NCI-H69 (cell line): ENCODE results near the gene LAMP2.
"Not testable (repeated sequence)": the region's sequence is repeated elsewhere in the genome, so short reads cannot be mapped to it uniquely, and the experiment has no call there.

Source experiments
- DNase-seq: peaks from one replicate; lab custom pipeline; 2025; lab: John Stamatoyannopoulos, UW

LAMP2 gene

GRCh38 chrX:120468825-120469525 is at the start of gene LAMP2:
Gene LAMP2 (minus strand): TSS chrX:120469296. CDS start chrX:120469169, 127 bp downstream.
- peak; percentile 91 for DNase-seq

- DNase-seq = no peak
Observed at GRCh38 chrX:120517936-120518335, 48.8 kb upstream of the LAMP2 start.

GRCh38 chrX:120514236-120514635 is 45.1 kb upstream of the LAMP2 start:
- peak; percentile 9 for DNase-seq

- DNase-seq = no peak
Observed at GRCh38 chrX:120512627-120513026, 43.5 kb upstream of the LAMP2 start.

GRCh38 chrX:120512222-120512621 is 43.1 kb upstream of the LAMP2 start:
- no peak for DNase-seq

- no peak for DNase-seq
Observed at GRCh38 chrX:120504569-120504968, 35.5 kb upstream of the LAMP2 start.

GRCh38 chrX:120499301-120500072 is 30.4 kb upstream of the LAMP2 start:
- DNase-seq = no peak

- not testable (repeated sequence) for DNase-seq
Observed at GRCh38 chrX:120490119-120490518, 21.0 kb upstream of the LAMP2 start.

- DNase-seq = no peak
Observed at GRCh38 chrX:120486786-120487185, 17.7 kb upstream of the LAMP2 start.

- peak; percentile 90 for DNase-seq
Observed at GRCh38 chrX:120485638-120486520, 16.8 kb upstream of the LAMP2 start.

- DNase-seq = no peak
Observed at GRCh38 chrX:120485315-120485637, 16.2 kb upstream of the LAMP2 start.

GRCh38 chrX:120477453-120477852 is 8.4 kb upstream of the LAMP2 start:
- no peak for DNase-seq

GRCh38 chrX:120476714-120477113 is 7.6 kb upstream of the LAMP2 start:
- DNase-seq = no peak

- peak; percentile 17 for DNase-seq
Observed at GRCh38 chrX:120475447-120475846, 6.4 kb upstream of the LAMP2 start.

- no peak for DNase-seq
Observed at GRCh38 chrX:120474085-120474484, 5.0 kb upstream of the LAMP2 start.

- not testable (repeated sequence) for DNase-seq
Observed at GRCh38 chrX:120469657-120470056, 561 bp upstream of the LAMP2 start.

- DNase-seq = no peak
Observed at GRCh38 chrX:120468479-120468824, 644 bp downstream of the LAMP2 start.

GRCh38 chrX:120468071-120468470 is 1.0 kb downstream of the LAMP2 start:
- DNase-seq = no peak

- DNase-seq = no peak
Observed at GRCh38 chrX:120464411-120464810, 4.7 kb downstream of the LAMP2 start.

- peak; percentile 3 for DNase-seq
Observed at GRCh38 chrX:120463241-120463640, 5.9 kb downstream of the LAMP2 start.

GRCh38 chrX:120462370-120462769 is 6.7 kb downstream of the LAMP2 start:
- no peak for DNase-seq

GRCh38 chrX:120459309-120459708 is 9.8 kb downstream of the LAMP2 start:
- no peak for DNase-seq

- DNase-seq = no peak
Observed at GRCh38 chrX:120457766-120458180, 11.3 kb downstream of the LAMP2 start.
